ENCODE measurements around the gene SLCO1C1. TPM values are rescaled to one million over a fixed set of nuclear protein-coding genes. Genes with fewer than 3 reads are reported as not detected.

Gene SLCO1C1
- total RNA-seq = not detected
- polyA plus RNA-seq = not detected
- total RNA-seq = not detected

GRCh38 chr12:20695232-20695631 is at the start of gene SLCO1C1:
TSS of gene SLCO1C1 (plus strand) at chr12:20695332. CDS start at chr12:20699577, 4,245 bp downstream.
- Mint-ChIP-seq H3K27ac (no peak within 1 kb of the TSS), H3K27me3 (no peaks in the 10 kb centered on the region), H3K4me1 (peaks cover 0 to 1% (median 0%) of the 10 kb centered on the region in 7 donors), H3K4me3 (no peak within 1 kb of the TSS), H3K36me3 (no peaks in the 10 kb centered on the region), H3K9me3 (peaks cover 0 to 7% (median 0%) of the 10 kb centered on the region in 11 donors)
- POLR2A ChIA-PET = no interaction called here
- ATAC-seq (no peak), DNase-seq (no peak)
- CTCF ChIA-PET = no interaction called here
- no peak within 1 kb of the TSS for H3K27ac ChIP-seq (ENCODE audit: low read depth, low read length)
- no peak within 1 kb of the TSS for H3K4me3 ChIP-seq (ENCODE audit: low read length)
- H3K36me3 ChIP-seq (ENCODE audit: control insufficient read depth in 2 of 3, insufficient read depth in 3 of 3, low read length in 3 of 3) = no peaks in the 10 kb centered on the region
- no peaks in the 10 kb centered on the region for H3K27me3 ChIP-seq (ENCODE audit: control insufficient read depth in 2 of 2, insufficient read depth in 2 of 2, low read length in 2 of 2)
- intact Hi-C loops (cut with micrococcal nuclease) = no loop called here
- no peaks in the 10 kb centered on the region for H3K4me1 ChIP-seq (ENCODE audit: control insufficient read depth in 2 of 2, insufficient read depth in 2 of 2, low read length in 2 of 2)
- no peaks in the 10 kb centered on the region for H3K9me3 ChIP-seq (ENCODE audit: control insufficient read depth in 2 of 3, low read length in 3 of 3)

- ChIA-PET CTCF (no interaction called here), POLR2A (no interaction called here)
- Mint-ChIP-seq H3K27ac (no peak overlapping the region), H3K4me1 (peaks cover 0 to 2% (median 0%) of the 10 kb centered on the region in 7 donors), H3K4me3 (no peak overlapping the region), H3K27me3 (no peaks in the 10 kb centered on the region), H3K36me3 (no peaks in the 10 kb centered on the region), H3K9me3 (no peaks in the 10 kb centered on the region)
- intact Hi-C loops (cut with micrococcal nuclease) = loop anchor here in 1 of 2 donors (1.0 kb wide), 1 partner anchor 524 kb away; no protein-coding TSS in a partner anchor
- Histone ChIP-seq H3K9me3 (ENCODE audit: control insufficient read depth in 2 of 3, low read length in 3 of 3) (no peaks in the 10 kb centered on the region), H3K27ac (ENCODE audit: low read depth, low read length) (no peak overlapping the region), H3K4me3 (ENCODE audit: low read length) (no peak overlapping the region), H3K27me3 (ENCODE audit: control insufficient read depth in 2 of 2, insufficient read depth in 2 of 2, low read length in 2 of 2) (no peaks in the 10 kb centered on the region), H3K4me1 (ENCODE audit: control insufficient read depth in 2 of 2, insufficient read depth in 2 of 2, low read length in 2 of 2) (no peaks in the 10 kb centered on the region), H3K36me3 (ENCODE audit: control insufficient read depth in 2 of 3, insufficient read depth in 3 of 3, low read length in 3 of 3) (no peaks in the 10 kb centered on the region)
- DNase-seq (no peak), ATAC-seq (no peak)
Measured at GRCh38 chr12:20646239-20646827, 48.8 kb upstream of the SLCO1C1 start.

GRCh38 chr12:20653871-20654270 is 41.3 kb upstream of the SLCO1C1 start:
- Mint-ChIP-seq H3K27ac (no peak overlapping the region), H3K4me1 (no peaks in the 10 kb centered on the region), H3K36me3 (no peaks in the 10 kb centered on the region), H3K27me3 (no peaks in the 10 kb centered on the region), H3K4me3 (no peak overlapping the region), H3K9me3 (peaks cover 0 to 9% (median 0%) of the 10 kb centered on the region in 11 donors)
- Histone ChIP-seq H3K36me3 (ENCODE audit: control insufficient read depth in 2 of 3, insufficient read depth in 3 of 3, low read length in 3 of 3) (no peaks in the 10 kb centered on the region), H3K27ac (ENCODE audit: low read depth, low read length) (no peak overlapping the region), H3K9me3 (ENCODE audit: control insufficient read depth in 2 of 3, low read length in 3 of 3) (no peaks in the 10 kb centered on the region), H3K4me1 (ENCODE audit: control insufficient read depth in 2 of 2, insufficient read depth in 2 of 2, low read length in 2 of 2) (no peaks in the 10 kb centered on the region), H3K27me3 (ENCODE audit: control insufficient read depth in 2 of 2, insufficient read depth in 2 of 2, low read length in 2 of 2) (no peaks in the 10 kb centered on the region), H3K4me3 (ENCODE audit: low read length) (no peak overlapping the region)
- CTCF ChIA-PET = no interaction called here
- POLR2A ChIA-PET = no interaction called here
- intact Hi-C loops (cut with micrococcal nuclease) = no loop called here
- ATAC-seq = no peak
- DNase-seq = no peak

- Histone ChIP-seq H3K9me3 (ENCODE audit: control insufficient read depth in 2 of 3, low read length in 3 of 3) (peaks cover 0 to 4% (median 0%) of the 10 kb centered on the region in 3 experiments), H3K36me3 (ENCODE audit: control insufficient read depth in 2 of 3, insufficient read depth in 3 of 3, low read length in 3 of 3) (no peaks in the 10 kb centered on the region), H3K27me3 (ENCODE audit: control insufficient read depth in 2 of 2, insufficient read depth in 2 of 2, low read length in 2 of 2) (no peaks in the 10 kb centered on the region), H3K4me1 (ENCODE audit: control insufficient read depth in 2 of 2, insufficient read depth in 2 of 2, low read length in 2 of 2) (no peaks in the 10 kb centered on the region), H3K4me3 (ENCODE audit: low read length) (no peak overlapping the region), H3K27ac (ENCODE audit: low read depth, low read length) (no peak overlapping the region)
- Mint-ChIP-seq H3K27me3 (peaks cover 0 to 3% (median 0%) of the 10 kb centered on the region in 5 donors), H3K4me3 (no peak overlapping the region), H3K27ac (no peak overlapping the region), H3K9me3 (peaks cover 3 to 23% (median 8%) of the 10 kb centered on the region in 11 donors), H3K36me3 (peaks cover 0 to 5% (median 0%) of the 10 kb centered on the region in 5 donors), H3K4me1 (no peaks in the 10 kb centered on the region)
- ChIA-PET POLR2A (no interaction called here), CTCF (no interaction called here)
- intact Hi-C loops (cut with micrococcal nuclease) = no loop called here
- DNase-seq = no peak
- no peak for ATAC-seq
Measured at GRCh38 chr12:20656600-20656999, 38.5 kb upstream of the SLCO1C1 start.

DNA sequence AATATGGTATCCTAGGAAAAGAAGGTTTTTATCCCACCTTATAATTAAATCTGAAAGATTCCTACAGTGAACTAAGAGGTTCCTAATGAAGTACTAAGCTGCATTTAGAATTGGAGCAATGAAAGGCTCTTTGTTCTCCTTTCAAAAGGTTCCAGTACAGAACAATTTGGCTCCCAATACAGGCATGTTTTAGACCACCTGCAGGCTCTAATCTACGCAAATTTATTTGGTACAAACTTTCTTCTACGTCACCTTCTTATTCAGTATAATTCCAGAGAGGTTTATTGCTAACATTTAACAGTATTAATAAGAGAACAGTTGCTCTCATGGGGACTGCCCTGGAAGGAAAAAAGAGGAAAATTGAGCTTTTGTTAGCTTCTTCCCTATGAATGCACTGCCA is 37.6 kb upstream of the SLCO1C1 start:
- ChIA-PET CTCF (no interaction called here), POLR2A (no interaction called here)
- Histone ChIP-seq H3K36me3 (ENCODE audit: control insufficient read depth in 2 of 3, insufficient read depth in 3 of 3, low read length in 3 of 3) (no peaks in the 10 kb centered on the region), H3K27ac (ENCODE audit: low read depth, low read length) (no peak overlapping the region), H3K4me3 (ENCODE audit: low read length) (no peak overlapping the region), H3K4me1 (ENCODE audit: control insufficient read depth in 2 of 2, insufficient read depth in 2 of 2, low read length in 2 of 2) (no peaks in the 10 kb centered on the region), H3K27me3 (ENCODE audit: control insufficient read depth in 2 of 2, insufficient read depth in 2 of 2, low read length in 2 of 2) (no peaks in the 10 kb centered on the region), H3K9me3 (ENCODE audit: control insufficient read depth in 2 of 3, low read length in 3 of 3) (peaks cover 0 to 9% (median 0%) of the 10 kb centered on the region in 3 experiments)
- ATAC-seq (no peak), DNase-seq (no peak)
- H3K36me3 Mint-ChIP-seq = peaks cover 0 to 5% (median 0%) of the 10 kb centered on the region in 5 donors
- no peak overlapping the region for H3K4me3 Mint-ChIP-seq
- H3K4me1 Mint-ChIP-seq = no peaks in the 10 kb centered on the region
- H3K9me3 Mint-ChIP-seq = peaks cover 5 to 31% (median 12%) of the 10 kb centered on the region in 11 donors
- intact Hi-C loops (cut with micrococcal nuclease) = no loop called here
- H3K27me3 Mint-ChIP-seq = peaks cover 0 to 3% (median 0%) of the 10 kb centered on the region in 5 donors
- no peak overlapping the region for H3K27ac Mint-ChIP-seq

DNA sequence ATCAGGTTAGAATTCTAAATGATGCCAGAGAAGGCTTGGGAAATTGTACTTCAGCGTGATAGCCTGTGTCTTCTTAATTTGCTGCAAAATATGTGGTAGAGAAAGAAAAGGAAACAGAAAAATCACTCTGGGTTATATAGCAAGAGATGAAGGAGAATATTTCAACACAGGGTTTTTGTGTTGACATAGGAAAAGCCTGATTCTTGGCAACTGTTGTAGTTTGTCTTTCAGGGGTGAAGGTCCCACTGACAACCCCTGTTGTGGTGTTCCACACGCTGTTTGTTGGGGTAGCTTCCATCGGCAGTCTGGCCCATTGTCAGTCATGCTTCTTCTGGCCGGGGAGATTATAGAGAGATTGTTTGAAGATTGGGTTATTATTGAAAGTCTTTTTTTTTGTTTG is 13.8 kb upstream of the SLCO1C1 start:
- H3K9me3 Mint-ChIP-seq = peaks cover 0 to 16% (median 9%) of the 10 kb centered on the region in 11 donors

GRCh38 chr12:20696181-20696905 is 1.2 kb downstream of the SLCO1C1 start:
- DNase-seq (no peak), ATAC-seq (no peak)
- ChIA-PET POLR2A (no interaction called here), CTCF (no interaction called here)
- Histone ChIP-seq H3K4me1 (ENCODE audit: control insufficient read depth in 2 of 2, insufficient read depth in 2 of 2, low read length in 2 of 2) (no peaks in the 10 kb centered on the region), H3K27me3 (ENCODE audit: control insufficient read depth in 2 of 2, insufficient read depth in 2 of 2, low read length in 2 of 2) (no peaks in the 10 kb centered on the region), H3K36me3 (ENCODE audit: control insufficient read depth in 2 of 3, insufficient read depth in 3 of 3, low read length in 3 of 3) (no peaks in the 10 kb centered on the region), H3K27ac (ENCODE audit: low read depth, low read length) (no peak overlapping the region), H3K9me3 (ENCODE audit: control insufficient read depth in 2 of 3, low read length in 3 of 3) (no peaks in the 10 kb centered on the region), H3K4me3 (ENCODE audit: low read length) (no peak overlapping the region)
- Mint-ChIP-seq H3K9me3 (peaks cover 0 to 7% (median 0%) of the 10 kb centered on the region in 11 donors), H3K4me1 (peaks cover 0 to 1% (median 0%) of the 10 kb centered on the region in 7 donors), H3K27me3 (no peaks in the 10 kb centered on the region), H3K27ac (no peak overlapping the region), H3K4me3 (no peak overlapping the region), H3K36me3 (no peaks in the 10 kb centered on the region)
- intact Hi-C loops (cut with micrococcal nuclease) = no loop called here

More for the DNA sequence above, 13.8 kb upstream of the SLCO1C1 start:
- CTCF ChIA-PET = no interaction called here
- DNase-seq (no peak), ATAC-seq (no peak)
- Mint-ChIP-seq H3K27ac (no peak overlapping the region), H3K27me3 (no peaks in the 10 kb centered on the region), H3K4me3 (no peak overlapping the region), H3K36me3 (no peaks in the 10 kb centered on the region), H3K4me1 (no peaks in the 10 kb centered on the region)
- Histone ChIP-seq H3K27me3 (ENCODE audit: control insufficient read depth in 2 of 2, insufficient read depth in 2 of 2, low read length in 2 of 2) (no peaks in the 10 kb centered on the region), H3K4me3 (ENCODE audit: low read length) (no peak overlapping the region), H3K4me1 (ENCODE audit: control insufficient read depth in 2 of 2, insufficient read depth in 2 of 2, low read length in 2 of 2) (no peaks in the 10 kb centered on the region), H3K9me3 (ENCODE audit: control insufficient read depth in 2 of 3, low read length in 3 of 3) (peaks cover 0 to 5% (median 0%) of the 10 kb centered on the region in 3 experiments), H3K36me3 (ENCODE audit: control insufficient read depth in 2 of 3, insufficient read depth in 3 of 3, low read length in 3 of 3) (no peaks in the 10 kb centered on the region), H3K27ac (ENCODE audit: low read depth, low read length) (no peak overlapping the region)
- intact Hi-C loops (cut with micrococcal nuclease) = no loop called here
- POLR2A ChIA-PET = no interaction called here
